ENCODE measurements around the gene M1AP.

Gene M1AP, protein sequence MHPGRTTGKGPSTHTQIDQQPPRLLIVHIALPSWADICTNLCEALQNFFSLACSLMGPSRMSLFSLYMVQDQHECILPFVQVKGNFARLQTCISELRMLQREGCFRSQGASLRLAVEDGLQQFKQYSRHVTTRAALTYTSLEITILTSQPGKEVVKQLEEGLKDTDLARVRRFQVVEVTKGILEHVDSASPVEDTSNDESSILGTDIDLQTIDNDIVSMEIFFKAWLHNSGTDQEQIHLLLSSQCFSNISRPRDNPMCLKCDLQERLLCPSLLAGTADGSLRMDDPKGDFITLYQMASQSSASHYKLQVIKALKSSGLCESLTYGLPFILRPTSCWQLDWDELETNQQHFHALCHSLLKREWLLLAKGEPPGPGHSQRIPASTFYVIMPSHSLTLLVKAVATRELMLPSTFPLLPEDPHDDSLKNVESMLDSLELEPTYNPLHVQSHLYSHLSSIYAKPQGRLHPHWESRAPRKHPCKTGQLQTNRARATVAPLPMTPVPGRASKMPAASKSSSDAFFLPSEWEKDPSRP

DNA sequence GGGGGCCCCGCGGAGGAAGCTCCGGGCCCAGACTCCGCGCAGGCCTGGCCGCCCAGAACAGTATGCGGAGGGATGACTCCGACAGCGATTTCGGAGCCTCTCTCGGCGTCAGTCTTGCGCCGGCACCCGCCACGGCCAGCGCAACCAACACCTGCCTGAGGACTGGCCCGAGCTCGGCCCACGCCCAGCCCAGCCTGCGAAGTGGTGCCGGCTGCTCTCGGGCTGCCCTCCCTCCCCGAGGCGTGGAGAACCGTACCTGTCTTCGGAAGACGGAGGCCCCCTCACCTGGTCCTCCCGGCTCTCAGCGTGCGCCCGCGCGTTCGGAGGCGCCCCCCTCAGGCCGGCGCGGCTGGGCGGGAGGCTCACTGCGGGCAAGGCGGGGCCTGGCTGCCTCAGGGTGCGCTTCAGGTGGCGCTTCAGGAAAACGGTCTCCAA lies at the start of gene M1AP:
Gene M1AP (minus strand): TSS at position 322 of the 435 bp plus-strand sequence. CDS start 8,055 bp downstream, outside the sequence.
- DNase-seq (ENCODE audit: low spot score): no peak

DNA sequence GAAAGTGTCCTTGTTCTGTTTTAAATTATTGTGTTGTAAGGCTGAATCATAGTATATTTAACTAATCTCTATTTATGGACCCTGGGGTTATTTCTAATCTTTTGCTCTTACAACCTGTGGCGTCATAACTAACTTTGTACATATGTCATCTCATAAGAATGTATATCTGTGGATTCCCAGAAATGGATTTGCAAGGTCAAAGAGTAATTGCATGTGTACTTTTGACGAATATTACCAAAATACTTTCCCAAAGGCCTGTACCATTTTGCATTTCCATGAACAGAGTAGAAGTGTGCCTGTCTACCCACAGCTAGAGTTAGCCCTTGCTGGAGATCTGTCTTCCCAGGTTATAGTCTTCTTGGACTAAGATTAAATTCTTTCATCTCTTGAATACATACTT lies 48.7 kb upstream of the M1AP start:
- TF ChIP-seq, protein P1, sequence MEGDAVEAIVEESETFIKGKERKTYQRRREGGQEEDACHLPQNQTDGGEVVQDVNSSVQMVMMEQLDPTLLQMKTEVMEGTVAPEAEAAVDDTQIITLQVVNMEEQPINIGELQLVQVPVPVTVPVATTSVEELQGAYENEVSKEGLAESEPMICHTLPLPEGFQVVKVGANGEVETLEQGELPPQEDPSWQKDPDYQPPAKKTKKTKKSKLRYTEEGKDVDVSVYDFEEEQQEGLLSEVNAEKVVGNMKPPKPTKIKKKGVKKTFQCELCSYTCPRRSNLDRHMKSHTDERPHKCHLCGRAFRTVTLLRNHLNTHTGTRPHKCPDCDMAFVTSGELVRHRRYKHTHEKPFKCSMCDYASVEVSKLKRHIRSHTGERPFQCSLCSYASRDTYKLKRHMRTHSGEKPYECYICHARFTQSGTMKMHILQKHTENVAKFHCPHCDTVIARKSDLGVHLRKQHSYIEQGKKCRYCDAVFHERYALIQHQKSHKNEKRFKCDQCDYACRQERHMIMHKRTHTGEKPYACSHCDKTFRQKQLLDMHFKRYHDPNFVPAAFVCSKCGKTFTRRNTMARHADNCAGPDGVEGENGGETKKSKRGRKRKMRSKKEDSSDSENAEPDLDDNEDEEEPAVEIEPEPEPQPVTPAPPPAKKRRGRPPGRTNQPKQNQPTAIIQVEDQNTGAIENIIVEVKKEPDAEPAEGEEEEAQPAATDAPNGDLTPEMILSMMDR (IDR thresholded peaks at IDR 0.05): no peak
- H3K4me3 ChIP-seq: no peak overlapping the region
- no peak overlapping the region for H3K27ac ChIP-seq
- no peak for DNase-seq (ENCODE audit: low spot score)

More for the DNA sequence above, at the start of gene M1AP:
- Histone ChIP-seq H3K4me3 (peak within 1 kb of the TSS; percentile 32), H3K27ac (no peak within 1 kb of the TSS)
- TF ChIP-seq, protein P1 (IDR thresholded peaks at IDR 0.05): no peak

DNA sequence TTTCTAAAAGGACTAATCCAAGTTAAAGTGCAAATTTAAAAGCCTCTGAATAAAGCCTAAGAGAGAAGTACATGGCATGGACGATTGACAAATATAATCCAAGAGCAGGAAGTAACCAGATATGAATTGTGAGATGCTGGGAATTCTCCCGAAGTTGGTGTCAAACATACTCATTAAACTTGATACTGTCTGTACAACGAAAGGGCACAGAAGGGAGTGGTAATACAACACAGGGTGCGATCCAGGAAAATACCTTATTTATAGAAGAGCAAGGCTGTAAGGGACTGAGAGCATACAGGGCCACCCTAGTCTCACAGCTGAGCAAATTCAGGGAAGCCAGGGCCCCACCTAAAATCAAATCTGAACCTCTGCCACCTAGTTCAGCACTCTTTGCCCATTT lies 47.5 kb upstream of the M1AP start:
- no peak overlapping the region for H3K4me3 ChIP-seq
- H3K27ac ChIP-seq: no peak overlapping the region
- TF ChIP-seq, protein P1 (IDR thresholded peaks at IDR 0.05): no peak
- no peak for DNase-seq (ENCODE audit: low spot score)

DNA sequence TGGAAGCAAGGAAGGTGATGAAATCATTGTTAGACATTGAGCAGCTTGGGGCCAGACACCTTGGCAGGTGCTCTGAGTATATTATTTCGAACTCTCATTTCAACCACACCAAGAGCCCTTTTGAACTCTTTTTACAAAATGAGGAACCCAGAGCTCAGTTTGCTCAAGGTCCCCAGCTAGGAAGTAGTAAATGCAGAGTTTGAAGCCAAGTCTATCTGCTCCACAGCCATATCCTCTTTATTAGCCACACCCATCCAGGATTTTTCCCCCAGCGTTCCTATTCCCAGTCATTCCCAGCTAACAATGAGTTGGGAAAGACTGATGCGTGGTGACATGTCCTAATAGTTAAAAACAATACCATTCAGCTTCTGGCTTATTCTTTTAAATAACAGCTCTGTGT lies 46.2 kb upstream of the M1AP start:
- H3K4me3 ChIP-seq: no peak overlapping the region
- no peak for DNase-seq (ENCODE audit: low spot score)
- TF ChIP-seq, protein P1 (IDR thresholded peaks at IDR 0.05): no peak
- H3K27ac ChIP-seq: no peak overlapping the region

DNA sequence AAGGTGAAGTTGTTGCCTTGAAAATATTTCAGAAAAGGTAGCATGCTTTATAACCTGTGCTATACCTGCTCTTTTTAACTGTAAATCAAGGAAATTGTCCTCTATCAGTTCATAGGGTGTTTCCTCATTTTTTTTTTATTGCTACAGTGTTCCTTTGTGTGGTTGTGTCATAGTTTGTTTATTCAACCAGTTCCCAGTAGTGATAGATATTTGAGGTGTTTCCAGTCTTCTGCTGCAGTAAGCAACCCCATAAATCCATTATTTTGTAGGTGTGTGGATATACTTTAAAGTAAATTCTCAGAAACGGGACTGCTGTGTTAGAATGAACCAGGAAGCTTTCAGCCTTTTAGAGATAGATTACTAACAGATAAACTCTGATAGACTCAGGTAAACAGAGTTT lies 45.5 kb upstream of the M1AP start:
- Histone ChIP-seq H3K27ac (no peak overlapping the region), H3K4me3 (no peak overlapping the region)
- no peak for DNase-seq (ENCODE audit: low spot score)
- TF ChIP-seq, protein P1 (IDR thresholded peaks at IDR 0.05): no peak

DNA sequence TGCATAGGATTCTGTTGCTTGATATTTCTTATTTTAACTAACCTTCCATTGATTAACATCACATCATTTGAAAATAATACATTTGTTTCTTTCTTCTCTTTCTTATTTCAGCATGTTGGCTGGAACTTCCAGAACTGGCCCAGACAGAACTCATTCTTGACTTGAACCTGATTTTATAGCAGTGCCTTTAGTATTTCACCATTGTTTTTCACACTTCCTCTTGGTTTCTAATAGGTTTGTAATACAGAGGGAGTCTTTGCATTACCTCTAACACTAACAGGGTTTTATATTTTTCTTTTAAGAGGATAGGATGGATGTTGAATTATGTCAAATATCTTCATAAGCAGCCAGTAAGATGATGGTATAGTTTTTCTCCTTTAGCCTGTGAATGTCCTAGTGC lies 45.1 kb upstream of the M1AP start:
- Histone ChIP-seq H3K27ac (no peak overlapping the region), H3K4me3 (no peak overlapping the region)
- DNase-seq (ENCODE audit: low spot score): no peak
- TF ChIP-seq, protein P1 (IDR thresholded peaks at IDR 0.05): no peak

DNA sequence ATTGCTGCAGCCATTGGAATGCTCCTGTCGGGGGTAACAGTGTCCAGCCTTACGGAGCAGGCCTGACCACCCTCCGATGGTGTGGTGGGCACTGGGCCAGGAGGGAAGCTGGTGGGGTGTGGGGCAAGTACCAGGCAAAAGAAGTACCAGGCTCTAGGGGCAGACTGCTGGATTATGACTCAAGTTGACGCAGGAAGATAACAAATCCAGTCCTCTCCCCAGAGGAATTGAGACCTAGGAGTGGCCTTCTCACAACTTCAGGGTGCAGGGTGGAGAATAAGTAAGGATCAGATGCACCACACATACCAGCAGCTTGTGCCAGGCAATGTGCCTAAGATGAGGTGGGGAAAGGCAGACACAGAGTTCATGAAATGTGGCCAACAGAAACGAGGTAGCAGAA lies 43.8 kb upstream of the M1AP start:
- no peak overlapping the region for H3K4me3 ChIP-seq
- TF ChIP-seq, protein P1 (IDR thresholded peaks at IDR 0.05): no peak
- DNase-seq (ENCODE audit: low spot score): no peak
- H3K27ac ChIP-seq: no peak overlapping the region

All from coronary artery (tissue), 2 donors.